ENCODE results near the gene CHRNA9. TPM values are rescaled to one million over a fixed set of nuclear protein-coding genes. Genes with fewer than 3 reads are reported as not detected.

The CHRNA9 gene
- total RNA-seq, 3 donors from 2014 or later (not counting 1 experiment from before 2014, with no cell fraction given): not detected

DNA sequence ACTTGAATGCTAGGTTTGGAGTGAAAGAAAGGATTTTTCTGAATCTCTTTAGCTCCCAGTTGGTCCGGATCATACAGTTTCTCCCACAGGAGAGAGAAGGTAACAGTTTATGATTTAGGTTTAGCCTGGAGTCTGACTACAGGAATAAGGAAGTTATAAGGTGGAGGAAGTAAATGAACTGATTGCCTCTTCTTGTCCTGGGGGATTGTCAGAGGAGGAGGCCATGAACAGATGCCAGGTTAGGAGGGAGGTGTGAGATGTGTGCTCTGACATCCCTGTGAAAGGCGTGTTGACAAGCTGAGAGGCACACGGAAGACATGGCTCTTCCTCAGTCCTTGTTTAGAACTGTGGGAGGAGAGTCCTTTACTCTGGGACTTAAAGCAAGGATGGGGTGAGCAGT, 64.4 kb downstream of the CHRNA9 start:
- Mint-ChIP-seq H3K36me3 (no peaks in the 10 kb centered on the region), H3K27ac (no peak overlapping the region), H3K27me3 (ENCODE audit: low read depth in 2 of 2) (peaks cover 2 to 8% of the 10 kb centered on the region in 2 donors), H3K9me3 (no peaks in the 10 kb centered on the region), H3K4me3 (no peak overlapping the region), H3K4me1 (no peaks in the 10 kb centered on the region)
- Histone ChIP-seq H3K9me3 (ENCODE audit: control insufficient read depth, insufficient read depth, low read length) (no peaks in the 10 kb centered on the region), H3K27ac (ENCODE audit: low read length) (no peak overlapping the region), H3K4me1 (ENCODE audit: control insufficient read depth, insufficient read depth, low read length) (no peaks in the 10 kb centered on the region), H3K4me3 (ENCODE audit: low read length) (no peak overlapping the region), H3K27me3 (ENCODE audit: control insufficient read depth, insufficient read depth, low read length) (no peaks in the 10 kb centered on the region), H3K36me3 (ENCODE audit: control insufficient read depth, insufficient read depth, low read length) (no peaks in the 10 kb centered on the region)
- WGBS (ENCODE audit: insufficient coverage): 92% methylated on average over 3 of the region's 3 CpGs
- no peak for DNase-seq
- intact Hi-C loops (cut with micrococcal nuclease): no loop called here
- TF ChIP-seq, protein P1, sequence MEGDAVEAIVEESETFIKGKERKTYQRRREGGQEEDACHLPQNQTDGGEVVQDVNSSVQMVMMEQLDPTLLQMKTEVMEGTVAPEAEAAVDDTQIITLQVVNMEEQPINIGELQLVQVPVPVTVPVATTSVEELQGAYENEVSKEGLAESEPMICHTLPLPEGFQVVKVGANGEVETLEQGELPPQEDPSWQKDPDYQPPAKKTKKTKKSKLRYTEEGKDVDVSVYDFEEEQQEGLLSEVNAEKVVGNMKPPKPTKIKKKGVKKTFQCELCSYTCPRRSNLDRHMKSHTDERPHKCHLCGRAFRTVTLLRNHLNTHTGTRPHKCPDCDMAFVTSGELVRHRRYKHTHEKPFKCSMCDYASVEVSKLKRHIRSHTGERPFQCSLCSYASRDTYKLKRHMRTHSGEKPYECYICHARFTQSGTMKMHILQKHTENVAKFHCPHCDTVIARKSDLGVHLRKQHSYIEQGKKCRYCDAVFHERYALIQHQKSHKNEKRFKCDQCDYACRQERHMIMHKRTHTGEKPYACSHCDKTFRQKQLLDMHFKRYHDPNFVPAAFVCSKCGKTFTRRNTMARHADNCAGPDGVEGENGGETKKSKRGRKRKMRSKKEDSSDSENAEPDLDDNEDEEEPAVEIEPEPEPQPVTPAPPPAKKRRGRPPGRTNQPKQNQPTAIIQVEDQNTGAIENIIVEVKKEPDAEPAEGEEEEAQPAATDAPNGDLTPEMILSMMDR (IDR thresholded peaks at IDR 0.05): no peak
- no peak for ATAC-seq

DNA sequence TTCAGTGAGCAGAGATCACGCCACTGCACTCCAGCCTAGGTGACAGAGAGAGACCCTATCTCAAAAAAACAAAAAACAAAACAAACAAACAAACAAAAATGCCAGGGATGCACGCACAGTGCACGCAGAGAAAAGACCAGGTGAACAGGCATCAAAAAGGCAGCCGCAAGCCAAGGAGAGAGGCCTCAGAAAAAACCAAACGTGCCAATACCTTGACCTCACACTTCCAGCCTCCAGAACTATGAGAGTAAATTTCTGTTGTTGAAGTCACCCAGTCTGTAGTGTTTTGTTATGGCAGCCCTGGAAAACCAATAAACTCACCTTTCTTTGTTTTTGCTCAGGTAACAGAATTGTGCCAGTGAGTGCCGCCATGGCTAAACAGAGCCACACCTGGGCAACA, 66.0 kb downstream of the CHRNA9 start:
- no peak overlapping the region for H3K27ac Mint-ChIP-seq
- TF ChIP-seq, protein P1 (IDR thresholded peaks at IDR 0.05): no peak
- DNase-seq: no peak
- Histone ChIP-seq H3K4me1 (ENCODE audit: control insufficient read depth, insufficient read depth, low read length) (no peaks in the 10 kb centered on the region), H3K4me3 (ENCODE audit: low read length) (no peak overlapping the region), H3K27ac (ENCODE audit: low read length) (no peak overlapping the region), H3K9me3 (ENCODE audit: control insufficient read depth, insufficient read depth, low read length) (no peaks in the 10 kb centered on the region), H3K36me3 (ENCODE audit: control insufficient read depth, insufficient read depth, low read length) (no peaks in the 10 kb centered on the region), H3K27me3 (ENCODE audit: control insufficient read depth, insufficient read depth, low read length) (no peaks in the 10 kb centered on the region)
- H3K27me3 Mint-ChIP-seq (ENCODE audit: low read depth in 2 of 2): peaks cover 3 to 8% of the 10 kb centered on the region in 2 donors
- H3K4me3 Mint-ChIP-seq: no peak overlapping the region
- H3K9me3 Mint-ChIP-seq: no peaks in the 10 kb centered on the region
- WGBS (ENCODE audit: insufficient coverage): 97% methylated on average over 6 of the region's 6 CpGs
- H3K4me1 Mint-ChIP-seq: no peaks in the 10 kb centered on the region
- intact Hi-C loops (cut with micrococcal nuclease): no loop called here
- no peak for ATAC-seq
- H3K36me3 Mint-ChIP-seq: no peaks in the 10 kb centered on the region

DNA sequence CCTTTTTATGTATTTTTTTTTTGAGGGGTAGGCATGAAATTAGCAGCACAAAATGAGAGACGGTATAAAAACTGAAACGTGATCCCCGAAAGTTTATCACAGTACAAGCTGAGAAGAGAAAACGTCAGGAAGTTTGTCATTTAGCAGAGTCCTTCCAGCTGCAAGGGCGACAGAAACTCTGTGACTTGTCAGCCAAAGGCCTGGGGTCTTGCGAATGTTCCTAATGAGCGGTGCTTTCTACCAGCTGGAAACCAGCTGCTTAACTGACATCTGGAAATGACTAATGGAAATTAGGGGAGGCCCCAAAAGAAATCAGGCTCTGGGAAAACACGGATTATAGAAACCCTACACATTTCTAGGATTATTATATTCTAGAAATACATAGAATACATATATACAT, 66.5 kb downstream of the CHRNA9 start:
- no peak for ATAC-seq
- no peaks in the 10 kb centered on the region for H3K4me1 Mint-ChIP-seq
- TF ChIP-seq, protein P1 (IDR thresholded peaks at IDR 0.05): no peak
- Histone ChIP-seq H3K9me3 (ENCODE audit: control insufficient read depth, insufficient read depth, low read length) (peaks cover 3% of the 10 kb centered on the region), H3K27ac (ENCODE audit: low read length) (no peak overlapping the region), H3K36me3 (ENCODE audit: control insufficient read depth, insufficient read depth, low read length) (no peaks in the 10 kb centered on the region), H3K4me3 (ENCODE audit: low read length) (no peak overlapping the region), H3K4me1 (ENCODE audit: control insufficient read depth, insufficient read depth, low read length) (no peaks in the 10 kb centered on the region), H3K27me3 (ENCODE audit: control insufficient read depth, insufficient read depth, low read length) (no peaks in the 10 kb centered on the region)
- H3K9me3 Mint-ChIP-seq: no peaks in the 10 kb centered on the region
- no peaks in the 10 kb centered on the region for H3K36me3 Mint-ChIP-seq
- H3K27me3 Mint-ChIP-seq (ENCODE audit: low read depth in 2 of 2): peaks cover 3 to 8% of the 10 kb centered on the region in 2 donors
- WGBS (ENCODE audit: insufficient coverage): 95% methylated on average over 7 of the region's 8 CpGs
- DNase-seq: no peak
- H3K4me3 Mint-ChIP-seq: no peak overlapping the region
- H3K27ac Mint-ChIP-seq: no peak overlapping the region
- intact Hi-C loops (cut with micrococcal nuclease): no loop called here

DNA sequence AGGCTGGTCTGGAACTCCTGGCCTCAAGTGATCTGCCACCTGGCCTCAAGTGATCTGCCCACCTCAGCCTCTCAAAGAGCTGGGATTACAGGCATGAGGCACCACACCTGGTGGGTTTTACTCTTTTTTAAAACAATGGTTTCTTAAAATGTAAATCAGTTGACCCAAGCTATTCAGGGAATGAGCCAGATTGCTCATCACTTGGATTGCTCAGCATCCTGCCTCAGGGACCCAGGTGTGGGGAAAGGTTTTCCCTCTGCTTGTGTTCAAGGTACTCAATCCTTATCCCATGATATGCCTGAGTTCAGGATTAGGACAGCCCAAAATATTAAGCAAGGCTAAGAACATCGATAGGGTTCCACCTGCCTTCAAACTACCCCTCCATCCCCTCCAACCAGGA, 67.4 kb downstream of the CHRNA9 start:
- H3K36me3 ChIP-seq (ENCODE audit: control insufficient read depth, insufficient read depth, low read length): no peaks in the 10 kb centered on the region
- intact Hi-C loops (cut with micrococcal nuclease): no loop called here
- no peak overlapping the region for H3K4me3 ChIP-seq (ENCODE audit: low read length)
- H3K4me1 ChIP-seq (ENCODE audit: control insufficient read depth, insufficient read depth, low read length): no peaks in the 10 kb centered on the region
- Mint-ChIP-seq H3K27ac (no peak overlapping the region), H3K4me3 (no peak overlapping the region), H3K36me3 (no peaks in the 10 kb centered on the region), H3K27me3 (ENCODE audit: low read depth in 2 of 2) (peaks cover 3 to 8% of the 10 kb centered on the region in 2 donors), H3K9me3 (no peaks in the 10 kb centered on the region), H3K4me1 (no peaks in the 10 kb centered on the region)
- TF ChIP-seq, protein P1 (IDR thresholded peaks at IDR 0.05): no peak
- WGBS (ENCODE audit: insufficient coverage): 80% methylated on average over 1 of the region's 1 CpG
- H3K27me3 ChIP-seq (ENCODE audit: control insufficient read depth, insufficient read depth, low read length): no peaks in the 10 kb centered on the region
- no peak overlapping the region for H3K27ac ChIP-seq (ENCODE audit: low read length)
- no peak for ATAC-seq
- DNase-seq: no peak
- H3K9me3 ChIP-seq (ENCODE audit: control insufficient read depth, insufficient read depth, low read length): peaks cover 5% of the 10 kb centered on the region
